CD4-positive, alpha-beta T cell treated with Interferon gamma for 1 hour (primary cell): ENCODE data around the gene PSMD14.
"Not testable (repeated sequence)": the region's sequence is repeated elsewhere in the genome, so short reads cannot be mapped to it uniquely, and the experiment has no call there.

ENCODE experiments used
- DNase-seq: peaks from one replicate; pipeline ENCODE4 v3.0.0-alpha.2; 2020

PSMD14 gene

GRCh38 chr2:161339532-161339931 lies 31.3 kb downstream of the PSMD14 start:
- DNase-seq, result not testable (repeated sequence)

- not testable (repeated sequence) for DNase-seq
Measured at GRCh38 chr2:161340930-161341413, 32.7 kb downstream of the PSMD14 start.

- no peak for DNase-seq
Measured at GRCh38 chr2:161343235-161343634, 35.0 kb downstream of the PSMD14 start.

- DNase-seq, result no peak
Measured at GRCh38 chr2:161344692-161345091, 36.5 kb downstream of the PSMD14 start.

GRCh38 chr2:161351678-161352077 lies 43.5 kb downstream of the PSMD14 start:
- no peak for DNase-seq

- no peak for DNase-seq
Measured at GRCh38 chr2:161352719-161353118, 44.5 kb downstream of the PSMD14 start.

GRCh38 chr2:161353543-161353942 lies 45.3 kb downstream of the PSMD14 start:
- DNase-seq, result no peak

GRCh38 chr2:161354106-161354505 lies 45.9 kb downstream of the PSMD14 start:
- no peak for DNase-seq

GRCh38 chr2:161355106-161355505 lies 46.9 kb downstream of the PSMD14 start:
- DNase-seq, result no peak

- DNase-seq, result no peak
Measured at GRCh38 chr2:161355983-161356382, 47.8 kb downstream of the PSMD14 start.

- no peak for DNase-seq
Measured at GRCh38 chr2:161357097-161357496, 48.9 kb downstream of the PSMD14 start.

- DNase-seq, result no peak
Measured at GRCh38 chr2:161358838-161359237, 50.6 kb downstream of the PSMD14 start.

GRCh38 chr2:161360095-161360654 lies 52.0 kb downstream of the PSMD14 start:
- DNase-seq, result not testable (repeated sequence)

GRCh38 chr2:161362568-161363166 lies 54.4 kb downstream of the PSMD14 start:
- DNase-seq, result no peak

GRCh38 chr2:161367675-161368074 lies 59.5 kb downstream of the PSMD14 start:
- DNase-seq, result no peak

GRCh38 chr2:161369311-161369710 lies 61.1 kb downstream of the PSMD14 start:
- no peak for DNase-seq

- no peak for DNase-seq
Measured at GRCh38 chr2:161370981-161371380, 62.8 kb downstream of the PSMD14 start.

- DNase-seq, result no peak
Measured at GRCh38 chr2:161371869-161372268, 63.6 kb downstream of the PSMD14 start.

GRCh38 chr2:161373942-161374341 lies 65.7 kb downstream of the PSMD14 start:
- no peak for DNase-seq

- DNase-seq, result no peak
Measured at GRCh38 chr2:161374446-161374845, 66.2 kb downstream of the PSMD14 start.

- DNase-seq, result no peak
Measured at GRCh38 chr2:161379740-161380139, 71.5 kb downstream of the PSMD14 start.

- no peak for DNase-seq
Measured at GRCh38 chr2:161381546-161381945, 73.3 kb downstream of the PSMD14 start.

GRCh38 chr2:161382747-161383146 lies 74.5 kb downstream of the PSMD14 start:
- DNase-seq, result no peak

- no peak for DNase-seq
Measured at GRCh38 chr2:161384864-161385263, 76.6 kb downstream of the PSMD14 start.
